ENCODE measurements around the gene TLE3.

DNA sequence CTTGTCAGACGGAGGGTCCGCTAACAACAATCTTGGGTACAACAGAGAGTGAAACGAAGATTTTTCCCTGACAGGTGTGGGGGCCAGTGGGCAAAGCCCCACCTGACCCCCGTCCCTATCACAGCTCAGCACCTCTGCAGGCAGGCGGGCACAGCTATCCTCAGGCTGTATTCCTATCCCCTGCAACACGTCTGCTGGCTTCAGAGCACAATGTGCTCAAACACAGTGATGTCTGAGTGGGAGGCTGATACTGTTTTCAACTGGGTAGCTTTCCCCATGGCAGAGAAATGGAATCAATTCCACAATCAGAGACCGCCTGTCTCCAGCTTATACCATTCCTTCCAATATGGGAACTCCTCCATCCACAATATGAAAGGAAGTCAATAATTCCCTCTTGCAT lies 28.0 kb downstream of the TLE3 start:
- TF ChIP-seq, protein P1, sequence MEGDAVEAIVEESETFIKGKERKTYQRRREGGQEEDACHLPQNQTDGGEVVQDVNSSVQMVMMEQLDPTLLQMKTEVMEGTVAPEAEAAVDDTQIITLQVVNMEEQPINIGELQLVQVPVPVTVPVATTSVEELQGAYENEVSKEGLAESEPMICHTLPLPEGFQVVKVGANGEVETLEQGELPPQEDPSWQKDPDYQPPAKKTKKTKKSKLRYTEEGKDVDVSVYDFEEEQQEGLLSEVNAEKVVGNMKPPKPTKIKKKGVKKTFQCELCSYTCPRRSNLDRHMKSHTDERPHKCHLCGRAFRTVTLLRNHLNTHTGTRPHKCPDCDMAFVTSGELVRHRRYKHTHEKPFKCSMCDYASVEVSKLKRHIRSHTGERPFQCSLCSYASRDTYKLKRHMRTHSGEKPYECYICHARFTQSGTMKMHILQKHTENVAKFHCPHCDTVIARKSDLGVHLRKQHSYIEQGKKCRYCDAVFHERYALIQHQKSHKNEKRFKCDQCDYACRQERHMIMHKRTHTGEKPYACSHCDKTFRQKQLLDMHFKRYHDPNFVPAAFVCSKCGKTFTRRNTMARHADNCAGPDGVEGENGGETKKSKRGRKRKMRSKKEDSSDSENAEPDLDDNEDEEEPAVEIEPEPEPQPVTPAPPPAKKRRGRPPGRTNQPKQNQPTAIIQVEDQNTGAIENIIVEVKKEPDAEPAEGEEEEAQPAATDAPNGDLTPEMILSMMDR (IDR thresholded peaks at IDR 0.05): no peak
- TF ChIP-seq POLR2A (IDR thresholded peaks at IDR 0.05): no peak
